GM23338 (cell line): ENCODE results near the gene SLC5A7. TPM values are rescaled to one million over a fixed set of nuclear protein-coding genes. Genes with fewer than 3 reads are reported as not detected.

ENCODE experiments used
- ATAC-seq: fragments of 200-7000 bp; cut with Tn5 transposase; 3 replicates; pipeline ENCODE4 v1.9.1; 2020
- DNase-seq: peaks from one replicate; pipeline ENCODE4 v3.0.0-alpha.2; 2015; ENCODE audit warnings: low spot score
- H2AFZ ChIP-seq: fragments of 200-600 bp; sonication (generic); 2 replicates; pipeline ENCODE4 v1.8.0; 2016; ENCODE audit warnings: antibody characterized with exemption, mild to moderate bottlenecking, moderate library complexity
- H3F3A ChIP-seq: fragments of 200-600 bp; sonication (generic); replicated peaks from 2 replicates; pipeline ENCODE4 v1.8.0; 2017; ENCODE audit warnings: antibody characterized with exemption, mixed run types, low read depth
- H3K27ac ChIP-seq: fragments of 200-600 bp; sonication (generic); 2 replicates; pipeline ENCODE4 v1.6.1; 2016; ENCODE audit warnings: low read depth
- H3K27me3 ChIP-seq: fragments of 200-600 bp; sonication (generic); 2 replicates; pipeline ENCODE4 v1.8.0; 2016; ENCODE audit warnings: mild to moderate bottlenecking, mixed run types, moderate library complexity; ENCODE audit not compliant: insufficient read depth
- H3K36me3 ChIP-seq: fragments of 200-600 bp; sonication (generic); 2 replicates; pipeline ENCODE4 v1.8.0; 2016; ENCODE audit warnings: mild to moderate bottlenecking; ENCODE audit not compliant: insufficient read depth
- H3K4me1 ChIP-seq: fragments of 200-600 bp; sonication (generic); 2 replicates; pipeline ENCODE4 v1.8.0; 2016; ENCODE audit warnings: mild to moderate bottlenecking, moderate library complexity; ENCODE audit not compliant: insufficient read depth
- H3K4me2 ChIP-seq: fragments of 200-600 bp; sonication (generic); 2 replicates; pipeline ENCODE4 v1.7.1; 2017; ENCODE audit warnings: mixed run types
- H3K4me3 ChIP-seq: fragments of 200-600 bp; sonication (generic); 2 replicates; pipeline ENCODE4 v1.6.1; 2016; ENCODE audit warnings: mixed run types
- H3K79me2 ChIP-seq: fragments of 200-600 bp; sonication (generic); replicated peaks from 2 replicates; pipeline ENCODE4 v1.8.0; 2017; ENCODE audit warnings: mild to moderate bottlenecking; ENCODE audit not compliant: insufficient read depth
- H3K9me2 ChIP-seq: fragments of 200-600 bp; sonication (generic); 2 replicates; pipeline ENCODE4 v1.8.0; 2017; ENCODE audit not compliant: insufficient read depth
- H4K20me1 ChIP-seq: fragments of 200-600 bp; sonication (generic); replicated peaks from 2 replicates; pipeline ENCODE4 v1.8.0; 2017; ENCODE audit warnings: mild to moderate bottlenecking; ENCODE audit not compliant: insufficient read depth
- H3K27ac Mint-ChIP-seq: 2 replicates; pipeline ENCODE4 v1.8.0; 2020; ENCODE audit warnings: inconsistent platforms, mild to moderate bottlenecking, moderate library complexity, mixed read lengths
- H3K27me3 Mint-ChIP-seq: 3 replicates; pipeline ENCODE4 v1.8.0; 2022; ENCODE audit warnings: low read depth, mild to moderate bottlenecking, moderate library complexity, mixed read lengths, inconsistent platforms; ENCODE audit not compliant: insufficient read depth, poor library complexity
- H3K36me3 Mint-ChIP-seq: 3 replicates; pipeline ENCODE4 v1.8.0; 2021; ENCODE audit warnings: low read depth, mild to moderate bottlenecking, inconsistent platforms, moderate library complexity, mixed read lengths
- H3K4me1 Mint-ChIP-seq: 3 replicates; pipeline ENCODE4 v1.8.0; 2020; ENCODE audit warnings: mild to moderate bottlenecking, inconsistent platforms, mixed read lengths
- H3K4me3 Mint-ChIP-seq: 3 replicates; pipeline ENCODE4 v1.8.0; 2021; ENCODE audit warnings: moderate library complexity, mild to moderate bottlenecking, inconsistent platforms, mixed read lengths
- H3K9me3 Mint-ChIP-seq: 3 replicates; pipeline ENCODE4 v1.8.0; 2020; ENCODE audit warnings: moderate library complexity, mild to moderate bottlenecking, inconsistent platforms, mixed read lengths
- CREB1 ChIP-seq: fragments of 250-450 bp; sonication (Bioruptor Pico); IDR thresholded peaks from 2 replicates; pipeline ENCODE4 v1.5.0; 2020; ENCODE audit warnings: low read depth, mild to moderate bottlenecking, moderate library complexity
- EZH2 ChIP-seq: fragments of 200-600 bp; sonication (generic); IDR thresholded peaks from one replicate; pipeline ENCODE4 v1.8.0; 2017; ENCODE audit warnings: antibody characterized with exemption, mild to moderate bottlenecking, low read depth; ENCODE audit not compliant: unreplicated experiment
- EZH2phosphoT487 ChIP-seq: fragments of 200-600 bp; sonication (generic); IDR thresholded peaks from one replicate; pipeline ENCODE4 v1.8.1; 2018; ENCODE audit warnings: antibody characterized with exemption; ENCODE audit not compliant: unreplicated experiment
- JUNB ChIP-seq: IDR thresholded peaks from one replicate; pipeline ENCODE4 v1.6.1; 2016; ENCODE audit warnings: antibody characterized with exemption; ENCODE audit not compliant: unreplicated experiment
- NANOG ChIP-seq: IDR thresholded peaks from 2 replicates; pipeline ENCODE4 v1.6.1; 2016; ENCODE audit warnings: antibody characterized with exemption, borderline replicate concordance
- POLR2AphosphoS5 ChIP-seq: IDR thresholded peaks from 2 replicates; pipeline ENCODE4 v1.6.1; 2016; ENCODE audit warnings: antibody characterized with exemption, low read depth
- STAT1 ChIP-seq: IDR thresholded peaks from one replicate; pipeline ENCODE4 v1.6.1; 2016; ENCODE audit warnings: antibody characterized with exemption; ENCODE audit not compliant: unreplicated experiment
- ZNF114 ChIP-seq: fragments of 250-450 bp; sonication (Bioruptor Pico); IDR thresholded peaks from 2 replicates; pipeline ENCODE4 v1.5.0; 2020; ENCODE audit warnings: mild to moderate bottlenecking, moderate library complexity
- ZNF331 ChIP-seq: fragments of 250-450 bp; sonication (Bioruptor Pico); IDR thresholded peaks from 2 replicates; pipeline ENCODE4 v1.5.0; 2020; ENCODE audit warnings: low read depth, mild to moderate bottlenecking, moderate library complexity
- polyA plus RNA-seq: library from polyadenylated mRNA; unstranded; fragments of >200 nt; fragmentation: Nextera tagmentation; extraction: Ambion mirVana; gene quantifications from 2 replicates; pipeline ENCODE4 v1.2.1, GENCODE V29; 2016
- total RNA-seq: library from RNA; depleted of rRNA; stranded (reverse); fragments of >200 nt; shearing (Covaris generic); gene quantifications from 2 replicates; pipeline ENCODE4 v1.2.3, GENCODE V29; 2014
- TF ChIP-seq, protein P1 (sequence below): IDR thresholded peaks from 2 replicates; pipeline ENCODE4 v1.6.1; 2016; ENCODE audit warnings: antibody characterized with exemption
- TF ChIP-seq, protein P2 (sequence below): IDR thresholded peaks from one replicate; pipeline ENCODE4 v1.6.1; 2018; ENCODE audit warnings: antibody characterized with exemption; ENCODE audit not compliant: unreplicated experiment
- TF ChIP-seq, protein P3 (sequence below), 2 experiments: fragments of 200-600 bp in 1 of 2; sonication (generic) in 1 of 2; conservative IDR thresholded peaks; 2 replicates each; pipeline versions ENCODE4 v1.5.1 to v1.6.1; 2016 to 2017; ENCODE audit warnings: antibody characterized with exemption in 2 of 2, low read depth in 2 of 2, mild to moderate bottlenecking in 2 of 2, moderate library complexity in 1 of 2
- TF ChIP-seq, protein P4 (sequence below): fragments of 250-450 bp; sonication (Bioruptor Pico); IDR thresholded peaks from 2 replicates; pipeline ENCODE4 v1.5.0; 2020; ENCODE audit warnings: mild to moderate bottlenecking, moderate library complexity

Gene SLC5A7
- total and polyA plus RNA-seq, 2 experiments from 2014 or later, result 0.05 to 0.17 TPM

DNA sequence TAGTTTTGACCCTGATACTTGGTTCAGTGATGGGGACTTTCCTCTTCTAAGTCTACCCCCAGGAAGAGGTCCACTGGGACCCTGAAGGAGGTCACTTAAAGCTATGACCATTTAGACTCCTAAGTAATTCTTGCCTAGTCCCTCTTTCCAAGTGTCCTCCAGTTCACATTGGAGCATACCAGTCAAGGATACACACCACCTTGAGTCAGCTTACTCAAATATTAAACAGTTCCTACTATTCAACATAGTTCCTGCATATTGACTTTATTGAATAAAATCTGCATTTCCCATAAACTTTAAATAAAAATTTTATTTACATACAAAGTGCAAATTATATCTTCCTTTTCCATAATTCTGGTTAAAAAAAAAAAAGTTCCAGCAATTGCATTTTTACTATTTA, 36.3 kb downstream of the SLC5A7 start:
- Histone ChIP-seq H3K9me2 (no peaks in the 10 kb centered on the region; the same call in 1 of the 2 replicates), H3K4me2 (no peak overlapping the region), H3K4me3 (no peak overlapping the region), H2AFZ (no peak overlapping the region), H3K27me3 (no peaks in the 10 kb centered on the region), H4K20me1 (no peaks in the 10 kb centered on the region), H3K36me3 (no peaks in the 10 kb centered on the region), H3K27ac (no peak overlapping the region), H3K4me1 (peaks cover 18% of the 10 kb centered on the region), H3F3A (no peaks in the 10 kb centered on the region), H3K79me2 (no peaks in the 10 kb centered on the region)
- Mint-ChIP-seq H3K9me3 (no peaks in the 10 kb centered on the region), H3K4me1 (peaks cover 16% of the 10 kb centered on the region), H3K36me3 (no peaks in the 10 kb centered on the region), H3K4me3 (no peak overlapping the region), H3K27me3 (no peaks in the 10 kb centered on the region), H3K27ac (no peak overlapping the region)
- TF ChIP-seq JUNB, result no peak
- TF ChIP-seq ZNF331 (CRISPR knock-in tag), result no peak
- no peak for TF ChIP-seq STAT1
- no peak for TF ChIP-seq EZH2phosphoT487
- TF ChIP-seq CREB1, result no peak
- TF ChIP-seq NANOG, result no peak
- TF ChIP-seq EZH2, result no peak
- TF ChIP-seq, protein P1, sequence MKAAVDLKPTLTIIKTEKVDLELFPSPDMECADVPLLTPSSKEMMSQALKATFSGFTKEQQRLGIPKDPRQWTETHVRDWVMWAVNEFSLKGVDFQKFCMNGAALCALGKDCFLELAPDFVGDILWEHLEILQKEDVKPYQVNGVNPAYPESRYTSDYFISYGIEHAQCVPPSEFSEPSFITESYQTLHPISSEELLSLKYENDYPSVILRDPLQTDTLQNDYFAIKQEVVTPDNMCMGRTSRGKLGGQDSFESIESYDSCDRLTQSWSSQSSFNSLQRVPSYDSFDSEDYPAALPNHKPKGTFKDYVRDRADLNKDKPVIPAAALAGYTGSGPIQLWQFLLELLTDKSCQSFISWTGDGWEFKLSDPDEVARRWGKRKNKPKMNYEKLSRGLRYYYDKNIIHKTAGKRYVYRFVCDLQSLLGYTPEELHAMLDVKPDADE, result no peak
- TF ChIP-seq, protein P2, sequence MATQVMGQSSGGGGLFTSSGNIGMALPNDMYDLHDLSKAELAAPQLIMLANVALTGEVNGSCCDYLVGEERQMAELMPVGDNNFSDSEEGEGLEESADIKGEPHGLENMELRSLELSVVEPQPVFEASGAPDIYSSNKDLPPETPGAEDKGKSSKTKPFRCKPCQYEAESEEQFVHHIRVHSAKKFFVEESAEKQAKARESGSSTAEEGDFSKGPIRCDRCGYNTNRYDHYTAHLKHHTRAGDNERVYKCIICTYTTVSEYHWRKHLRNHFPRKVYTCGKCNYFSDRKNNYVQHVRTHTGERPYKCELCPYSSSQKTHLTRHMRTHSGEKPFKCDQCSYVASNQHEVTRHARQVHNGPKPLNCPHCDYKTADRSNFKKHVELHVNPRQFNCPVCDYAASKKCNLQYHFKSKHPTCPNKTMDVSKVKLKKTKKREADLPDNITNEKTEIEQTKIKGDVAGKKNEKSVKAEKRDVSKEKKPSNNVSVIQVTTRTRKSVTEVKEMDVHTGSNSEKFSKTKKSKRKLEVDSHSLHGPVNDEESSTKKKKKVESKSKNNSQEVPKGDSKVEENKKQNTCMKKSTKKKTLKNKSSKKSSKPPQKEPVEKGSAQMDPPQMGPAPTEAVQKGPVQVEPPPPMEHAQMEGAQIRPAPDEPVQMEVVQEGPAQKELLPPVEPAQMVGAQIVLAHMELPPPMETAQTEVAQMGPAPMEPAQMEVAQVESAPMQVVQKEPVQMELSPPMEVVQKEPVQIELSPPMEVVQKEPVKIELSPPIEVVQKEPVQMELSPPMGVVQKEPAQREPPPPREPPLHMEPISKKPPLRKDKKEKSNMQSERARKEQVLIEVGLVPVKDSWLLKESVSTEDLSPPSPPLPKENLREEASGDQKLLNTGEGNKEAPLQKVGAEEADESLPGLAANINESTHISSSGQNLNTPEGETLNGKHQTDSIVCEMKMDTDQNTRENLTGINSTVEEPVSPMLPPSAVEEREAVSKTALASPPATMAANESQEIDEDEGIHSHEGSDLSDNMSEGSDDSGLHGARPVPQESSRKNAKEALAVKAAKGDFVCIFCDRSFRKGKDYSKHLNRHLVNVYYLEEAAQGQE, result no peak
- no peak for TF ChIP-seq ZNF114 (CRISPR knock-in tag)
- TF ChIP-seq, protein P3, sequence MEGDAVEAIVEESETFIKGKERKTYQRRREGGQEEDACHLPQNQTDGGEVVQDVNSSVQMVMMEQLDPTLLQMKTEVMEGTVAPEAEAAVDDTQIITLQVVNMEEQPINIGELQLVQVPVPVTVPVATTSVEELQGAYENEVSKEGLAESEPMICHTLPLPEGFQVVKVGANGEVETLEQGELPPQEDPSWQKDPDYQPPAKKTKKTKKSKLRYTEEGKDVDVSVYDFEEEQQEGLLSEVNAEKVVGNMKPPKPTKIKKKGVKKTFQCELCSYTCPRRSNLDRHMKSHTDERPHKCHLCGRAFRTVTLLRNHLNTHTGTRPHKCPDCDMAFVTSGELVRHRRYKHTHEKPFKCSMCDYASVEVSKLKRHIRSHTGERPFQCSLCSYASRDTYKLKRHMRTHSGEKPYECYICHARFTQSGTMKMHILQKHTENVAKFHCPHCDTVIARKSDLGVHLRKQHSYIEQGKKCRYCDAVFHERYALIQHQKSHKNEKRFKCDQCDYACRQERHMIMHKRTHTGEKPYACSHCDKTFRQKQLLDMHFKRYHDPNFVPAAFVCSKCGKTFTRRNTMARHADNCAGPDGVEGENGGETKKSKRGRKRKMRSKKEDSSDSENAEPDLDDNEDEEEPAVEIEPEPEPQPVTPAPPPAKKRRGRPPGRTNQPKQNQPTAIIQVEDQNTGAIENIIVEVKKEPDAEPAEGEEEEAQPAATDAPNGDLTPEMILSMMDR (conservative IDR thresholded peaks at IDR 0.05; ENCODE audit: low read depth in 2 of 2), result no peak
- TF ChIP-seq, protein P4, sequence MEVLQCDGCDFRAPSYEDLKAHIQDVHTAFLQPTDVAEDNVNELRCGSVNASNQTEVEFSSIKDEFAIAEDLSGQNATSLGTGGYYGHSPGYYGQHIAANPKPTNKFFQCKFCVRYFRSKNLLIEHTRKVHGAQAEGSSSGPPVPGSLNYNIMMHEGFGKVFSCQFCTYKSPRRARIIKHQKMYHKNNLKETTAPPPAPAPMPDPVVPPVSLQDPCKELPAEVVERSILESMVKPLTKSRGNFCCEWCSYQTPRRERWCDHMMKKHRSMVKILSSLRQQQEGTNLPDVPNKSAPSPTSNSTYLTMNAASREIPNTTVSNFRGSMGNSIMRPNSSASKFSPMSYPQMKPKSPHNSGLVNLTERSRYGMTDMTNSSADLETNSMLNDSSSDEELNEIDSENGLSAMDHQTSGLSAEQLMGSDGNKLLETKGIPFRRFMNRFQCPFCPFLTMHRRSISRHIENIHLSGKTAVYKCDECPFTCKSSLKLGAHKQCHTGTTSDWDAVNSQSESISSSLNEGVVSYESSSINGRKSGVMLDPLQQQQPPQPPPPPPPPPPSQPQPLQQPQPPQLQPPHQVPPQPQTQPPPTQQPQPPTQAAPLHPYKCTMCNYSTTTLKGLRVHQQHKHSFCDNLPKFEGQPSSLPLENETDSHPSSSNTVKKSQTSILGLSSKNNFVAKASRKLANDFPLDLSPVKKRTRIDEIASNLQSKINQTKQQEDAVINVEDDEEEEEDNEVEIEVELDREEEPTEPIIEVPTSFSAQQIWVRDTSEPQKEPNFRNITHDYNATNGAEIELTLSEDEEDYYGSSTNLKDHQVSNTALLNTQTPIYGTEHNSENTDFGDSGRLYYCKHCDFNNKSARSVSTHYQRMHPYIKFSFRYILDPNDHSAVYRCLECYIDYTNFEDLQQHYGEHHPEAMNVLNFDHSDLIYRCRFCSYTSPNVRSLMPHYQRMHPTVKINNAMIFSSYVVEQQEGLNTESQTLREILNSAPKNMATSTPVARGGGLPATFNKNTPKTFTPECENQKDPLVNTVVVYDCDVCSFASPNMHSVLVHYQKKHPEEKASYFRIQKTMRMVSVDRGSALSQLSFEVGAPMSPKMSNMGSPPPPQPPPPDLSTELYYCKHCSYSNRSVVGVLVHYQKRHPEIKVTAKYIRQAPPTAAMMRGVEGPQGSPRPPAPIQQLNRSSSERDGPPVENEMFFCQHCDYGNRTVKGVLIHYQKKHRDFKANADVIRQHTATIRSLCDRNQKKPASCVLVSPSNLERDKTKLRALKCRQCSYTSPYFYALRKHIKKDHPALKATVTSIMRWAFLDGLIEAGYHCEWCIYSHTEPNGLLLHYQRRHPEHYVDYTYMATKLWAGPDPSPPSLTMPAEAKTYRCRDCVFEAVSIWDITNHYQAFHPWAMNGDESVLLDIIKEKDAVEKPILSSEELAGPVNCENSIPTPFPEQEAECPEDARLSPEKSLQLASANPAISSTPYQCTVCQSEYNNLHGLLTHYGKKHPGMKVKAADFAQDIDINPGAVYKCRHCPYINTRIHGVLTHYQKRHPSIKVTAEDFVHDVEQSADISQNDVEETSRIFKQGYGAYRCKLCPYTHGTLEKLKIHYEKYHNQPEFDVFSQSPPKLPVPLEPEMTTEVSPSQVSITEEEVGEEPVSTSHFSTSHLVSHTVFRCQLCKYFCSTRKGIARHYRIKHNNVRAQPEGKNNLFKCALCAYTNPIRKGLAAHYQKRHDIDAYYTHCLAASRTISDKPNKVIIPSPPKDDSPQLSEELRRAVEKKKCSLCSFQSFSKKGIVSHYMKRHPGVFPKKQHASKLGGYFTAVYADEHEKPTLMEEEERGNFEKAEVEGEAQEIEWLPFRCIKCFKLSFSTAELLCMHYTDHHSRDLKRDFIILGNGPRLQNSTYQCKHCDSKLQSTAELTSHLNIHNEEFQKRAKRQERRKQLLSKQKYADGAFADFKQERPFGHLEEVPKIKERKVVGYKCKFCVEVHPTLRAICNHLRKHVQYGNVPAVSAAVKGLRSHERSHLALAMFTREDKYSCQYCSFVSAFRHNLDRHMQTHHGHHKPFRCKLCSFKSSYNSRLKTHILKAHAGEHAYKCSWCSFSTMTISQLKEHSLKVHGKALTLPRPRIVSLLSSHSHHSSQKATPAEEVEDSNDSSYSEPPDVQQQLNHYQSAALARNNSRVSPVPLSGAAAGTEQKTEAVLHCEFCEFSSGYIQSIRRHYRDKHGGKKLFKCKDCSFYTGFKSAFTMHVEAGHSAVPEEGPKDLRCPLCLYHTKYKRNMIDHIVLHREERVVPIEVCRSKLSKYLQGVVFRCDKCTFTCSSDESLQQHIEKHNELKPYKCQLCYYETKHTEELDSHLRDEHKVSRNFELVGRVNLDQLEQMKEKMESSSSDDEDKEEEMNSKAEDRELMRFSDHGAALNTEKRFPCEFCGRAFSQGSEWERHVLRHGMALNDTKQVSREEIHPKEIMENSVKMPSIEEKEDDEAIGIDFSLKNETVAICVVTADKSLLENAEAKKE (CRISPR knock-in tag), result no peak
- no peak for TF ChIP-seq POLR2AphosphoS5
- DNase-seq, result no peak
- no peak for ATAC-seq
